PC-9 (cell line): ENCODE data around the gene ARHGEF28.

Source experiments
- CTCF ChIP-seq: fragments of 200-600 bp; sonication (generic); conservative IDR thresholded peaks from 2 replicates; pipeline ENCODE4 v1.6.1; 2017; ENCODE audit warnings: mixed run types, antibody characterized with exemption, mild to moderate bottlenecking, moderate library complexity
- EZH2 ChIP-seq: fragments of 200-600 bp; sonication (generic); IDR thresholded peaks from 2 replicates; pipeline ENCODE4 v1.8.0; 2017; ENCODE audit warnings: antibody characterized with exemption, low read depth

GRCh38 chr5:73745836-73746235 lies 119.8 kb downstream of the ARHGEF28 start:
- TF ChIP-seq CTCF (no peak), EZH2 (no peak)
